NCI-H446 (cell line): ENCODE results near the gene ZNF575.
"Not testable (repeated sequence)": the region's sequence is repeated elsewhere in the genome, so short reads cannot be mapped to it uniquely, and the experiment has no call there.

ENCODE experiments used
- DNase-seq, 2 experiments: peaks; one replicate each; lab custom pipeline; 2025; lab: John Stamatoyannopoulos, UW

ZNF575 gene

GRCh38 chr19:43511324-43511723, 21.7 kb upstream of the ZNF575 start:
- no peak for DNase-seq

GRCh38 chr19:43512399-43512798, 20.6 kb upstream of the ZNF575 start:
- not testable (repeated sequence) for DNase-seq

- DNase-seq = no peak
Measured at GRCh38 chr19:43518051-43518450, 14.9 kb upstream of the ZNF575 start.

DNA sequence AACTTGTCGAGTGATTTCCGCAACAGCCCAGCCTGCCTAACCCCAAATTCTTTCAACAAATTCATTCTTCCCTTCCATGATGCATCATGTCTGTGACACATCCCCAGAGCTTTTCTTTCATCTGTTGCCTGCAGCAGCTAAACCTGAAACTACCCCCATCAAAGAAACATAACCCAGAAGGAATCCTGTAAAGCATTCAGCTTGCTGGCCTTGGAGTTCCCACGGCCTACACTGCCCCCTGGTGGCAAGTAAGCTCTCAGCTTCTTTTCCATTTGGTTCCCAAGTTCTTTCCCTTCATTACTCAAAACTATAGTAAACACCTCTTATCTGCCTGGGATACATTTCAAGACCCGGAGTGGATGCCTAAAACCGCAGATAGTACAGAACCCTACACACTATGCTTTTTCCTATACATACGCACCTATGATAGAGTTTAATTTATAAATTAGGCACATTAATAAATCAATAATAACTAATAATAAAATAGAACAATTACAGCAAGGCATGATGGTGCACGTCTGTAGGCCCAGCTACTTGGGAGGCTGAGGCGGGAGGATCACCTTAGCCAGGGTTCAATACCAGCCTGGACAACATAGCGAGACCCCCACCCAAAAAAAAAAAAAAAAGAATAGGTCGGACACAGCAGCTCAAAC, 13.4 kb upstream of the ZNF575 start:
- peak; percentile 59 to 87 for DNase-seq

GRCh38 chr19:43522929-43523328, 10.1 kb upstream of the ZNF575 start:
- DNase-seq = no peak

- not testable (repeated sequence) for DNase-seq
Measured at GRCh38 chr19:43523696-43524095, 9.3 kb upstream of the ZNF575 start.

DNA sequence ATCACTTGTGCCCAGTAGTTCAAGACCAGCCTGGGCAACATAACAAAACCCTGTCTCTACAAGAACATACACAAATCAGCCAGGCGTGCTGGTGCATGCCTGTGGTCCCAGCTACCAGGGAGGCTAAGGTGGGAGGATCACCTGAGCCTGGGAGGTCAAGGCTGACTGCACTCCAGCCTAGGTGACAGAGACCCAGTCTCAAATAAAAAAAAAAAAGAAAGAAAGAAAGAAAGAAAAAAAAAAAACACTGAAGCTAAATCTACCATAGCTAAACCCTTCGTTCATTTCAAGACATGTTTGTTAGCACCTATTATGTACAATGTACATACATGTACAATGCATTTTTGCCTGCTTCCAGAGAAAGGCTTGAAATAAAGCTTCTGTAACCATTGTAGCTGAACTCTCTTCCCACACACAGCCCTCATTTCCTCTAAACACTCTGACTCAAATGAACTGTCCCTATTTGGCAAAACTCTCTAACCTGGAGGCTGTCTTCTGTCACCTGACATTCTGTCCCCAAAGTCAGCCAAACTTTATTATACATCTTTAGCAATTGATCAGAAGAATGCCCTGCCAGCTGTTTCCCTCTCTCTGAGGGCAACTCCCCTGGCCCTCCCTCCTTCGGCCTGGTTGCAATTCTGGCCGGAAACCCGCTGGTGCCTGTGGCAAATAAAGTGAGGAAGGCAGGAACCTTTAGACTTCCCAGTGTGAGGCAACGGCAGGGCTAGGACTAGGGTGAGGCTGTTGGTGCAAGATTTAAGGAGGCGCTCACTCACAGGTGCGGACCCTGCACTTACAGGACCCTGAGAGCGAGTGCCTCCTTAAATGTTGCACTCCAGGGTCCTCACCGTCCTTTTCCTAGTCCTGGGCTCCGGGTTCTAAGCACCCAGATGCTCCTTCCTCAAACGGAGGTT, 7.8 kb upstream of the ZNF575 start:
- no peak for DNase-seq

GRCh38 chr19:43525836-43526771, 6.9 kb upstream of the ZNF575 start:
- DNase-seq = no peak

DNA sequence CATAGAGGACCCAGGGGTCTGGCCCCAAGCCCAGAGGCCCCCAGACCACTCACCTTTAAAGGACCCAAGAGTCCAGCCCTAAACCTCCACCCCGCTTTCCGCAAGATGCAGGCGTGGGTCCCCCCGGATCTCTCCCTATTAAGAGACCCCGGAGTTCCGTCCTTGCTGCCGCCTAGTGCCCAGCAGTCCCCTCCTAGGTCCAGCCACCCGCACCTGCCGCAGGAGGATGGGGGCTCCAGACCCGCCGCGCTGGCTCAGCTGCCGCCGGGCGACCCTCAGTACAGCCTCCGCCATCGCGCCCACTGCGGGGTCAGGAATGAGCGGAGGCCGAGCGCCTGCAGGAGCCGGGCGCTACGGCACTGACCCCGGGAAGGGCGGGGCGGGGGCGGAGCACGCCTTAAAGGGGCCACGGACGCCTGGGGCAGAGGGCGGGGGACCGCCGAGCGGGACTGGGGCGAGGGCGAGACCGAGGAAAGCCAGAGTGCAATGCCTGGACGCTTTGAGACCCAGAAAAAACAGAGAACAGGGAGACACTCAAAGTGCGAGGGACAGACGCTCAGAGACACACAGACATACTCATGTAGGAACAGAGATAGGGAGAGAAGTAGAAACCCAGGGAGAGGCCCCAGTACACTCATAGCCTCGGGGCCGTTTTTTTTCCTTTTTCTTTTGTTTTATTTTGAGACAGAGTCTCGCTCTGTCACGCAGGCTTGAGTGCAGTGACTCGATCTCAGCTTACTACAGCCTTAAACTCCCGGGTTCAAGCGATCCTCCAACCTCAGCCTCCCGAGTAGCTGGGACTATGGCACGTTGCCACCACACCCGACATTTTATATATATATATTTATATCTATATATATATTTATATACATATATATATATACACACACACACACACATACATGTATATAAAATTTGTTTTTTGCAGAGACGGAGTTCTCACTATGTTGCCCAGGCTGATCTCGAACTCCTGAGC, 5.8 kb upstream of the ZNF575 start, which contains the start of gene ETHE1:
Gene ETHE1, minus strand, starts transcription at position 318 of the 976 bp plus-strand sequence. Its CDS starts 24 bp downstream, at position 294.
- DNase-seq = peak; percentile 9 to 76

- no peak for DNase-seq
Measured at GRCh38 chr19:43527860-43528622, 4.9 kb upstream of the ZNF575 start.

DNA sequence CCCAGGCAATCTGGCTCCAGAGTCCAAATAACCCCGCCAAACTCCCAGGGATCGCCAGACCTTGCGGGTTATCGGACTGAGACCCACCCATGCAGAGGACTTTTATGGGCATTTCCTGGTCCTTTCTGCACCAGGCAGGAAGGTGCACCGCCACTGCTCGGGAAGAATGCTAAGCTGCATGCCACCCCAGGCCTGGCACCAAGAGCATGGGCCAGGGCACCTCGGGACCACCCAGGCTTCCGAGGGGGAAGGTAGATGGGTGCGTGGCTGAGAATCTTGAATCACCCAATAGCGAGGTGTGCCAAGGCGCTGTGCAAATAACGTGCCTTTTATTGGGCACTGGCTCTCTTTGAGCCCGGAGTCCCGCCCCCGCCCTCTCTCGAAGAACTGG, 422 bp upstream of the ZNF575 start:
- peak; percentile 55 to 75 for DNase-seq

DNA sequence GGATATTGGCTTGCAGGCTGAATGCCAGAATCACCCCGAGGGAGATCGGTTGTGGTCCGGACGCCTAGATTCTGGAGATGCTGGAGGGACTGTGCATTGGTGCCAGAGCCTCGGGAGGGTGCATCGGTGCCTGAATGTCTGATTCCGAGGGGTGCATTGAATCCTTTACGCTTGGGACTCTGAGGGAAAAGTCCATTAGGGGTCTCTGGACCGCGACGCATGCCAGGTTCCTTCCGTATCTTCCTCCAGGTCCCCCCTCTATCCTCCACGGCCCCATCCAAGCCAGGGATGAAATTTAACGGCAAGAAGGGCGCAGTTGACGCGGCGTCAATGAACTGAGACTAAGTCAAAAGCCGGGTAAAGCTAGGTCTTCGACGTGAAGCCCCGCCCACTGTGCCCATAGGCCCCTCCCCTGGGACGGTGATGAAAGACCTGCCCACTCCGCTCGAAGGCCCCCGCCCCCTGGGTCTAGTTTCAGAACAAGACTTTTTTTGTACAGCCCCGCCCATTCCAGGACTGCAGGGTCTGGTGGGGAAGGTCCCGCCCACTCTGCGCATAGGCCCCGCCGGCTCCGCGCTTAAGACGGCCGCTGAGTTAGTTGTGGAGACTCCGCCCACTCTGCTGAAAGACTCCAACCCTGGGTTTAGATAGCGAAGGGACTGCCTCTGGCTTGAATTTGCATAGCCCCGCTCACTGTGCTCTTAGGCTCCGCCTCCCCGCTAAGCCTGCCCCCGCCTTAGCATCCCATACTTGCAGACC, 737 bp downstream of the ZNF575 start:
- peak; percentile 74 to 94 for DNase-seq

DNA sequence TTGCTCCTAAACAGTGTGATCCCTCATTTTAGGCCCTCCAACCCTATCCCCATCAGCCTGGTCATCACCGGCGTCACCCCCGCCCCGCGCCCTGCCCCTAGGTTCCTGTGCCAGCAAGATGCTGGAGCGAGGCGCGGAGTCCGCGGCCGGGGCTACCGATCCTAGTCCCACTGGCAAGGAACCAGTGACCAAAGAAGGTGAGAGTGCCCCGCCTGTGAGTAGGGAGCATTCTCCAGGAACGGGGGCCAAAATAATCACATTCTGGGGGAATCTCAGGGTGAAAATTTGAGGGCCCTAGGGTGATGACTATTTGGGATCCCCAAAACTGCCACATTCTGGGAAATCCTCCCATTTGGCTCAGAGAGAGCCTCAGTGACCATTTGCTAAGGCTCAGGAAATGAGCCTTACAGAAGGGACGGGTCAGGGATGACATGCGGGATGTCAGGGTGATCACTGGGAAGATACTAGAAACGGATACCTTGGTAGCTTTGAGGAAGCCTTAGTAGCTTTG, 1.4 kb downstream of the ZNF575 start:
- no peak for DNase-seq

DNA sequence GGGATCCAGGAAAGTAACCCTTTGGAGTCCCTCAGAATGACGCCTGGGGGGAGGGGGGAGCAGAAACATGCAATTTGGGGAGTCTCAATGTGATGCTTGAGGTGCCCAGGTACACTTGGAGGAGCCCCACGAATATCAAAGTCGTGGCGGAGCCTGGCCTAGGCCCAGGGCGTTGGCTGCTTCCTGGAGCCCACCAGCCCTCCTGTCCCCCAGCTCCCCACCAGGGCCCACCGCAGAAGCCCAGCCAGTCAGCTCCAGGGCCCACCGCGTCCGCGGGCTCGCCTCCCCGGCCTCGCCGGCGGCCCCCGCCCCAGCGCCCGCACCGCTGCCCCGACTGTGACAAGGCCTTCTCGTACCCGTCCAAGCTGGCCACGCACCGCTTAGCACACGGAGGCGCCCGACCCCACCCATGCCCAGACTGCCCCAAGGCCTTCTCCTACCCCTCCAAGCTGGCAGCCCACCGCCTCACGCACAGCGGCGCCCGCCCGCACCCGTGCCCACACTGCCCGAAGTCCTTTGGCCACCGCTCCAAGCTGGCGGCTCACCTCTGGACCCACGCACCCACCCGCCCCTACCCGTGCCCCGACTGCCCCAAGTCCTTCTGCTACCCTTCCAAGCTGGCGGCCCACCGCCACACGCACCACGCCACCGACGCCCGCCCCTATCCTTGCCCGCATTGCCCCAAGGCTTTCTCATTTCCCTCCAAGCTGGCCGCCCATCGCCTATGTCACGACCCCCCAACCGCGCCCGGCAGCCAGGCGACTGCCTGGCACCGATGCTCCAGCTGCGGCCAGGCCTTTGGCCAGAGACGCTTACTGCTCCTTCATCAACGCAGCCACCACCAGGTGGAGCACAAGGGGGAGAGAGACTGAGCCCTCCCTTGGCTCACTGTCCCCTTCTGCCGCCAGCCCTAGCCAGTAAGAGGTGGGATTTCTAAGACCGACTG, 2.1 kb downstream of the ZNF575 start:
- no peak for DNase-seq

- DNase-seq = no peak
Measured at GRCh38 chr19:43538922-43539321, 5.9 kb downstream of the ZNF575 start.

GRCh38 chr19:43540381-43540780, 7.4 kb downstream of the ZNF575 start:
- no peak for DNase-seq

GRCh38 chr19:43541920-43542650, 9.1 kb downstream of the ZNF575 start:
- DNase-seq = no peak
